Iris pigment epithelial cell (primary cell): Measurements from ENCODE around the gene TAF1A.

Source experiments
- DNase-seq: peaks from one replicate; pipeline ENCODE4 v3.0.0-alpha.2; 2011; ENCODE audit warnings: low read depth

TAF1A gene

GRCh38 chr1:222535455-222535854, 54.3 kb downstream of the TAF1A start:
- no peak for DNase-seq

GRCh38 chr1:222530852-222531251, 58.9 kb downstream of the TAF1A start:
- no peak for DNase-seq

- no peak for DNase-seq
Observed at GRCh38 chr1:222529916-222530315, 59.8 kb downstream of the TAF1A start.

- no peak for DNase-seq
Observed at GRCh38 chr1:222529181-222529580, 60.6 kb downstream of the TAF1A start.

- no peak for DNase-seq
Observed at GRCh38 chr1:222525951-222526350, 63.8 kb downstream of the TAF1A start.

GRCh38 chr1:222523852-222524251, 65.9 kb downstream of the TAF1A start:
- no peak for DNase-seq

DNA sequence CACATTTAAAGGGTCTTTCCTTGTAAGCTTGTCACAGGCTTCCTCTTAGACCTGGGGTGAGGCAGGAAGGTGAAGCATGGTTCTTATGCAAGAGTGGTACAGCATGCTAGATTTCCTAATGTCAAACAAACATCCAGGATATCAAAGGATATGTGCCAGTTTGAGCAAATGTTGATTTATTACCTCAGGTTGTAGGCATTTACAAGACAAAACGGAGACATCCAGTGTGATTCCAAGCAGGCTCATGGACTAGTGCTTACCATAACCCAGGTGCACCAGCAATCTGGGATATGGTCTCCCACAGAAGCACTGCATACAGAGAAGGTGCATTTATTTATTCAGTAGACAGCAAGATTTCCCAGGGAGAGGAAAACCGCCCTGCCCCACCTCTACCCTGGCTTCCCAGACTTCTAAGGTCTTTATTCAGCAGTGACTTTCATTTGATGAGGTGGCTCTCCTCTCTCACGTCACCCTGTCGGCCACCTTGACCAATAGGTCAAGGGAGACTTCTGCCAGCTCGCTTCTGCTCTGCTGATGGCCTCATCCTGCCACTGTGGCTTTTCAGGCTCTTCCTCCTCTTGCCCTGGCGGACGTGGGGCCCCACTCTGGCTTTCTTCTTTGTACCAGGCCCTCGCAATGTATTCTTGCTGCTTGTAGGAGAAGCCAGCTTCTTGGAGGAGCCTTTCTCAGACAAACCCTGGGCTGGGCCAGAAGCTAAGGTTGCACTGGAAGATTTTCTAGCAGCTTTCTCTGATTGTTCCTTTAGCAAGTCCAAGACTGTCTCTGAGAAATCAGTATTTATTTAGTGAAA, 67.4 kb downstream of the TAF1A start:
- DNase-seq: no peak

DNA sequence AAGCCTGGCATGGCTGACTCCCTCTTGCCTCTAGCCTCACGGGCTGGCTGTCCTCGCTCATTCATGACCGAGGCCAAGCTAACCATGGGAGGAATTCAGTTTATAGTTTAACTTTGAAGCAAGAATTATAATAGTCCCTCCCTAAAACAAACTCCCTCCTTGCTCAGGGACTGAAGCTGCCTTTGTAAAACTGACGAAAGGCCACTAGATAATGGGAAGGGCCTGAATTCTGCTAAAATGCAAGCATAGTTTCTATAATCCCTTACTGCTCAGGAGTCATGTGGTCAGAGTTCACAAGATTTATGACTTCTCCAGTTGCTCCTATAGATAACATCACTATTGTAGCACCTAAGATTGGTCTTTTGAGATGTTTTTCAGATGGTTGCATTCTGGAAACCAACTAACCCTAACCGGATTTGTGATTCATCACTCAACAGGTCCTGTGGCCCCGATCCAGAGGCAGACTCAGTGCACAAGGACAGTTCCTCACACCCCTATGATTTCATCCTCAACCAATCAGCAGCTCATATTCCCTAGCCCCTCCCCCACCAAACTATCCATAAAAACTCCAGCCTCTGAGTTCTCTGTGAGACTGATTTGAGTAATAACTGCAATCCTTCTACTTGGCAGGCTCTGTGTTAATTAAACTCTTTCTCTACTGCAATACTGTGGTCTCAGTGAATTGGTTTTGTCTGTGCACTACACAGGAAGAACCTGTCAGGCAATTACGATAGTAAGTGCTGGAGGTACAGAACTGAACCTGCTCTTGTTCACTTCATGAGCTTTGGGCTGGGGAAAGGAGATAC, 68.2 kb downstream of the TAF1A start:
- DNase-seq: peak; percentile 70
